GM23248 (cell line): ENCODE measurements around the gene CD27. TPM values are rescaled to one million over a fixed set of nuclear protein-coding genes. Genes with fewer than 3 reads are reported as not detected.

Experiments
- DNase-seq: peaks from one replicate; pipeline ENCODE4 v3.0.0-alpha.2; 2015
- H2AFZ ChIP-seq: fragments of 200-600 bp; sonication (generic); 2 replicates; pipeline ENCODE4 v1.6.1; 2016; ENCODE audit warnings: antibody characterized with exemption
- H3F3A ChIP-seq: fragments of 200-600 bp; sonication (generic); 2 replicates; pipeline ENCODE4 v1.6.1; 2016; ENCODE audit warnings: mild to moderate bottlenecking, antibody characterized with exemption, mixed run types; ENCODE audit not compliant: insufficient read depth
- H3K27ac ChIP-seq: fragments of 200-600 bp; sonication (generic); 2 replicates; pipeline ENCODE4 v1.5.1; 2016; ENCODE audit warnings: mild to moderate bottlenecking
- H3K27me3 ChIP-seq: fragments of 200-600 bp; sonication (generic); replicated peaks from 2 replicates; pipeline ENCODE4 v1.6.1; 2016; ENCODE audit warnings: mild to moderate bottlenecking; ENCODE audit not compliant: insufficient read depth
- H3K36me3 ChIP-seq: fragments of 200-600 bp; sonication (generic); 2 replicates; pipeline ENCODE4 v1.6.1; 2016; ENCODE audit warnings: low read depth, mild to moderate bottlenecking
- H3K4me1 ChIP-seq: fragments of 200-600 bp; sonication (generic); 2 replicates; pipeline ENCODE4 v1.6.1; 2016; ENCODE audit warnings: mild to moderate bottlenecking; ENCODE audit not compliant: insufficient read depth
- H3K4me2 ChIP-seq: fragments of 200-600 bp; sonication (generic); one replicate; pipeline ENCODE4 v1.6.1; 2016; ENCODE audit warnings: mild to moderate bottlenecking; ENCODE audit not compliant: unreplicated experiment
- H3K4me3 ChIP-seq: fragments of 200-600 bp; sonication (generic); 2 replicates; pipeline ENCODE4 v1.5.1; 2016; ENCODE audit warnings: mild to moderate bottlenecking
- H3K79me2 ChIP-seq: fragments of 200-600 bp; sonication (generic); 2 replicates; pipeline ENCODE4 v1.6.1; 2016; ENCODE audit warnings: mild to moderate bottlenecking; ENCODE audit not compliant: insufficient read depth
- H3K9ac ChIP-seq: fragments of 200-600 bp; sonication (generic); 2 replicates; pipeline ENCODE4 v1.6.1; 2016; ENCODE audit warnings: mild to moderate bottlenecking
- H3K9me2 ChIP-seq: fragments of 200-600 bp; sonication (generic); 2 replicates; pipeline ENCODE4 v1.6.1; 2016; ENCODE audit warnings: mixed run types, mild to moderate bottlenecking, moderate library complexity; ENCODE audit not compliant: insufficient read depth
- H3K9me3 ChIP-seq: fragments of 200-600 bp; sonication (generic); one replicate; pipeline ENCODE4 v1.6.1; 2017; ENCODE audit warnings: low read depth
- H4K20me1 ChIP-seq: fragments of 200-600 bp; sonication (generic); 2 replicates; pipeline ENCODE4 v1.6.0; 2016; ENCODE audit not compliant: insufficient read depth
- EZH2 ChIP-seq: fragments of 200-600 bp; sonication (generic); IDR thresholded peaks from 2 replicates; pipeline ENCODE4 v1.6.1; 2018; ENCODE audit warnings: antibody characterized with exemption, mild to moderate bottlenecking; ENCODE audit not compliant: insufficient read depth, poor library complexity, severe bottlenecking
- EZH2phosphoT487 ChIP-seq: fragments of 200-600 bp; sonication (generic); IDR thresholded peaks from 2 replicates; pipeline ENCODE4 v1.6.1; 2018; ENCODE audit warnings: antibody characterized with exemption, moderate library complexity, mild to moderate bottlenecking, low read depth; ENCODE audit not compliant: insufficient read depth
- WGBS, 2 experiments: methylation state at CpG; one replicate each; pipeline ENCODE4 v1.1.6; 2015 to 2017; ENCODE audit warnings: low lambda C conversion rate in 2 of 2, low coverage in 1 of 2; ENCODE audit errors: missing lambda C conversion rate in 2 of 2; 5-methylcytosine and 5-hydroxymethylcytosine counted together
- in situ Hi-C: fragments of 300-500 bp; cut with MboI; formaldehyde crosslinking; loops from 2 replicates; pipeline ENCODE4 v1.15.0; 2020
- polyA plus RNA-seq: library from polyadenylated mRNA; unstranded; fragments of >200 nt; fragmentation: Nextera tagmentation; extraction: Ambion mirVana; gene quantifications from 2 replicates; pipeline ENCODE4 v1.2.1, GENCODE V29; 2016
- total RNA-seq: library from RNA; depleted of rRNA; stranded (reverse); fragments of >200 nt; shearing (Covaris generic); gene quantifications from 2 replicates; pipeline ENCODE4 v1.2.3, GENCODE V29; 2014

Gene CD27
- total and polyA plus RNA-seq, 2 experiments from 2014 or later = 0.28 TPM; not detected in 1

DNA sequence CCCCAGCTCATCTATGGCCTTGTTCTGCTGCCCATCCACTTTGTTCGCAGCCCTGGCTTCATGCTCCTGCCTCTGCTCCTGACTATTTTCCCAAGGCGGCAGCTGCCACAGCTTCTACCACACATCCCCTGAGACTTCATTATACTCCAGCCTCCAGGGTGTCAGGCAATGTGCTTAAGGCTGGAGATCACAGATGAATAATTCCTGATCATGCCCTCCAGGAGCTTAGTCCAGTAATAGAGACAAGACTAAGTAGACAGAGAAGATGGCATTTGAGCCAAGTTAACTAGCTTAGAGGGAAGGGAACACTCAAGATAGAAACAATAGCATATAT lies 14.2 kb downstream of the CD27 start:
- DNase-seq = no peak
- Histone ChIP-seq H3K4me2 (no peak overlapping the region), H4K20me1 (no peaks in the 10 kb centered on the region), H3F3A (peaks cover 4% of the 10 kb centered on the region; the same call in 1 of the 2 replicates), H3K4me1 (no peaks in the 10 kb centered on the region), H3K9me3 (no peaks in the 10 kb centered on the region), H3K27ac (no peak overlapping the region), H3K27me3 (no peaks in the 10 kb centered on the region), H3K36me3 (peaks cover 11% of the 10 kb centered on the region; the same call in 1 of the 2 replicates), H3K4me3 (no peak overlapping the region), H3K9me2 (no peaks in the 10 kb centered on the region), H3K79me2 (no peaks in the 10 kb centered on the region), H3K9ac (no peak overlapping the region), H2AFZ (no peak overlapping the region)
- TF ChIP-seq EZH2phosphoT487 = no peak
- no peak for TF ChIP-seq EZH2
- 94 to 100% methylated on average over 2 of the region's 2 CpGs for WGBS, 2 experiments
- in situ Hi-C loops = no loop called here

GRCh38 chr12:6460751-6461371 lies 16.1 kb downstream of the CD27 start:
- WGBS, 2 experiments = 87 to 89% methylated on average over 10 of the region's 10 CpGs
- no peaks in the 10 kb centered on the region for H3K4me1 ChIP-seq
- in situ Hi-C loops = no loop called here
- no peak overlapping the region for H3K9ac ChIP-seq
- peaks cover 4% of the 10 kb centered on the region; the same call in 1 of the 2 replicates for H3F3A ChIP-seq
- H3K27ac ChIP-seq = no peak overlapping the region
- no peak overlapping the region for H2AFZ ChIP-seq
- peaks cover 3% of the 10 kb centered on the region; the same call in 1 of the 2 replicates for H3K79me2 ChIP-seq
- peaks cover 18% of the 10 kb centered on the region for H3K36me3 ChIP-seq
- no peaks in the 10 kb centered on the region for H3K27me3 ChIP-seq
- no peak for DNase-seq
- no peak for TF ChIP-seq EZH2phosphoT487
- no peak for TF ChIP-seq EZH2
- no peaks in the 10 kb centered on the region for H4K20me1 ChIP-seq
- no peak overlapping the region for H3K4me2 ChIP-seq
- H3K9me2 ChIP-seq = no peaks in the 10 kb centered on the region
- no peaks in the 10 kb centered on the region for H3K9me3 ChIP-seq
- H3K4me3 ChIP-seq = no peak overlapping the region

GRCh38 chr12:6461401-6462233 lies 16.9 kb downstream of the CD27 start:
- H3K4me3 ChIP-seq = no peak overlapping the region
- no peaks in the 10 kb centered on the region for H3K27me3 ChIP-seq
- H3K9me3 ChIP-seq = no peaks in the 10 kb centered on the region
- H3K36me3 ChIP-seq = peaks cover 22% of the 10 kb centered on the region
- no peak overlapping the region for H3K27ac ChIP-seq
- TF ChIP-seq EZH2 (no peak), EZH2phosphoT487 (no peak)
- H3K9me2 ChIP-seq = no peaks in the 10 kb centered on the region
- no peak for DNase-seq
- H3K4me1 ChIP-seq = no peaks in the 10 kb centered on the region
- H3K4me2 ChIP-seq = no peak overlapping the region
- 87 to 90% methylated on average over 15 of the region's 15 CpGs for WGBS, 2 experiments
- H3K79me2 ChIP-seq = peaks cover 10% of the 10 kb centered on the region
- no peaks in the 10 kb centered on the region for H4K20me1 ChIP-seq
- no peak overlapping the region for H2AFZ ChIP-seq
- in situ Hi-C loops = no loop called here
- no peak overlapping the region for H3K9ac ChIP-seq
- H3F3A ChIP-seq = peaks cover 4% of the 10 kb centered on the region; the same call in 1 of the 2 replicates

DNA sequence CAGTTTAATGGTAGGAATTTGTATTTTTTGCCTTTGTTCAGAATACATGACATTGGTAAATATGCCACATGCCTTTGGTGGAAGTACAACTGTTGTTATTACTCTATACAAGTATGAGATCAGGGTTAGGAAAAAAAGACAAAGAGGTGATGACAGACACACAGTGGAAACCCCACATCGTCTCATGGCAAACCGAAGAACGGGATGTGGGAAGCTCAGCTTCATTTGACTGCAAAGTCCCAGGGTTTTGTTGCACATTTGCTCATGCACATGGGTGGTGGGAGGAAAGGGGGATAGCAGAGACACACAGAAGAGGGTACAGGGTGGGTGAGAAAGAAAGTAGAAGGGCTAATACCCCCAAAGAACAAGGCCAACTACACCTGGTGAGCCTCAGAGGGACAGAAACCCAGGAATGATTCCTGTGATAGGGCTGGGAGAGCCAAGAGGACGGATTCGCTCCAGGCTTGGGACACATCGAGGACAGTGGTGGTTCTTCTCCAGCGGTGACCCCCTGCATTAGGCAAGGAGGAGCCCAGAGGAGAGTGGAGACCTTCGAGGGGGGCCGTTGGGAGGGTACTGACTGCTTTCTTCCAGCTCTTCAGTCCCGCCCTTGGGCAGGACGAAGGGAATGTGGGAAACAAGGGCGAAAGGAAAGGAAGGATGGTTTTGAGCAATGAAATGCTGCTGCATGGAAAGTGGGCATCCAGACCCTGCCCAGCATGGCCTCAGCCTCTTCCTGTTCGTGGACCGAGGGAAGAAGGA lies 17.7 kb downstream of the CD27 start:
- H2AFZ ChIP-seq = no peak overlapping the region
- no peak overlapping the region for H3K4me3 ChIP-seq
- H3K9me2 ChIP-seq = no peaks in the 10 kb centered on the region
- H3K4me1 ChIP-seq = no peaks in the 10 kb centered on the region
- in situ Hi-C loops = no loop called here
- no peak for DNase-seq
- H3K36me3 ChIP-seq = peaks cover 22% of the 10 kb centered on the region
- H3F3A ChIP-seq = peaks cover 4% of the 10 kb centered on the region; the same call in 1 of the 2 replicates
- H3K79me2 ChIP-seq = peaks cover 18% of the 10 kb centered on the region
- H3K27ac ChIP-seq = no peak overlapping the region
- 93 to 95% methylated on average over 14 of the region's 14 CpGs for WGBS, 2 experiments
- H4K20me1 ChIP-seq = no peaks in the 10 kb centered on the region
- H3K4me2 ChIP-seq = no peak overlapping the region
- H3K9ac ChIP-seq = no peak overlapping the region
- no peaks in the 10 kb centered on the region for H3K9me3 ChIP-seq
- TF ChIP-seq EZH2 (no peak), EZH2phosphoT487 (no peak)
- no peaks in the 10 kb centered on the region for H3K27me3 ChIP-seq
